ENCODE measurements around the gene CATSPER4.

Gene CATSPER4

GRCh38 chr1:26164861-26165842 lies 25.2 kb upstream of the CATSPER4 start:
- DNase-seq = no peak

- no peak for DNase-seq
These were observed 23.6 kb upstream of the CATSPER4 start for GRCh38 chr1:26166719-26167281.

GRCh38 chr1:26168410-26169197 lies 21.8 kb upstream of the CATSPER4 start, which contains the start of gene C1orf232:
Gene C1orf232 (minus strand): TSS chr1:26168963. CDS start chr1:26168499, 464 bp downstream.
- peak; percentile 52 to 62 for DNase-seq

GRCh38 chr1:26169198-26169554 lies 21.2 kb upstream of the CATSPER4 start:
- DNase-seq = no peak

- peak; percentile 83 to 93 for DNase-seq
These were observed 20.5 kb upstream of the CATSPER4 start, which contains the start of gene ZNF593 for GRCh38 chr1:26169669-26170471. Gene ZNF593 (plus strand): TSS chr1:26169908. CDS start chr1:26169984, 76 bp downstream.

- no peak for DNase-seq
These were observed 20.0 kb upstream of the CATSPER4 start for GRCh38 chr1:26170472-26170821.

GRCh38 chr1:26171084-26172072 lies 19.0 kb upstream of the CATSPER4 start, which contains the start of gene ZNF593OS:
Gene ZNF593OS (minus strand): TSS chr1:26171832. CDS start chr1:26171661, 171 bp downstream.
- no peak for DNase-seq

- DNase-seq = no peak
These were observed 15.1 kb upstream of the CATSPER4 start for GRCh38 chr1:26175346-26175745.

GRCh38 chr1:26177182-26177684 lies 13.2 kb upstream of the CATSPER4 start, which contains the start of gene CNKSR1:
Gene CNKSR1 (plus strand): TSS chr1:26177491. CDS start chr1:26177548, 57 bp downstream.
- no peak for DNase-seq

GRCh38 chr1:26180010-26180506 lies 10.3 kb upstream of the CATSPER4 start:
- no peak for DNase-seq

- DNase-seq = no peak
These were observed 8.6 kb upstream of the CATSPER4 start for GRCh38 chr1:26181586-26182382.

GRCh38 chr1:26182383-26182696 lies 8.1 kb upstream of the CATSPER4 start:
- no peak for DNase-seq

GRCh38 chr1:26184086-26184485 lies 6.3 kb upstream of the CATSPER4 start:
- DNase-seq = no peak

- no peak for DNase-seq
These were observed 5.5 kb upstream of the CATSPER4 start for GRCh38 chr1:26184883-26185282.

- no peak for DNase-seq
These were observed 2.5 kb upstream of the CATSPER4 start for GRCh38 chr1:26187882-26188281.

GRCh38 chr1:26188477-26188876 lies 1.9 kb upstream of the CATSPER4 start:
- no peak for DNase-seq

GRCh38 chr1:26189331-26189730 lies 1.1 kb upstream of the CATSPER4 start:
- DNase-seq = no peak

GRCh38 chr1:26189751-26190275 lies 589 bp upstream of the CATSPER4 start:
- DNase-seq = no peak

- DNase-seq = no peak
These were observed 1.3 kb downstream of the CATSPER4 start for GRCh38 chr1:26191739-26192138.

GRCh38 chr1:26195805-26196204 lies 5.4 kb downstream of the CATSPER4 start:
- no peak for DNase-seq

Data from NCI-H1930 (cell line).